Measurements from ENCODE around the gene HNF1A. TPM values are rescaled to one million over a fixed set of nuclear protein-coding genes. Genes with fewer than 3 reads are reported as not detected.

Gene HNF1A
- total and polyA plus RNA-seq, 10 of the 15 experiments (the other 5 are each of a cell fraction or from before 2014, with no cell fraction given): 0.10 TPM; not detected in 9

- TF ChIP-seq BCL11A (IDR thresholded peaks at IDR 0.05; ENCODE audit: low read depth, low read length) (no peak), CBX3 (IDR thresholded peaks at IDR 0.05; ENCODE audit: borderline replicate concordance, low read depth) (no peak), ZZZ3 (IDR thresholded peaks at IDR 0.05; ENCODE audit: control insufficient read depth, insufficient read length, low read depth) (no peak), NBN (IDR thresholded peaks at IDR 0.05) (no peak), TCF7 (IDR thresholded peaks at IDR 0.05; ENCODE audit: borderline replicate concordance) (no peak)
These were observed 38.3 kb upstream of the HNF1A start (continued) for GRCh38 chr12:120940006-120940405.

GRCh38 chr12:120940799-120941198 lies 37.5 kb upstream of the HNF1A start:
- ChIA-PET RAD21 (ENCODE audit: unreplicated experiment) (interaction anchor here (1.2 kb wide), 1 partner anchor 31 kb away, joined by 5 read pairs; no protein-coding TSS in a partner anchor), SMC1A (ENCODE audit: uncharacterized antibody, unreplicated experiment) (interaction anchor here (0.6 to 1.3 kb wide), 3 partner anchors 12 to 294 kb away, joined by 3 read pairs; no protein-coding TSS in a partner anchor)
- no peak for TF ChIP-seq EZH2 (IDR thresholded peaks at IDR 0.05; ENCODE audit: borderline replicate concordance, control insufficient read depth, low read depth, low read length)
- TF ChIP-seq CEBPB (IDR thresholded peaks at IDR 0.05; ENCODE audit: borderline replicate concordance in 1 of 2, low read depth in 2 of 2, low read length in 2 of 2): no peak
- TF ChIP-seq CUX1 (IDR thresholded peaks at IDR 0.05; ENCODE audit: insufficient replicate concordance, low read depth, low read length): no peak
- TF ChIP-seq KLF5 (IDR thresholded peaks at IDR 0.05; ENCODE audit: partially characterized antibody): no peak
- no peak for TF ChIP-seq ZBTB40 (IDR thresholded peaks at IDR 0.05; ENCODE audit: borderline replicate concordance)
- TF ChIP-seq SUPT20H (IDR thresholded peaks at IDR 0.05; ENCODE audit: borderline replicate concordance, control insufficient read depth, low read depth, low read length): no peak
- TF ChIP-seq RAD51 (IDR thresholded peaks at IDR 0.05): no peak
- TF ChIP-seq EGR1 (IDR thresholded peaks at IDR 0.05; ENCODE audit: borderline replicate concordance in 1 of 2, low read depth in 2 of 2, low read length in 2 of 2): no peak

More at GRCh38 chr12:120940799-120941198, 37.5 kb upstream of the HNF1A start:
- Histone ChIP-seq H3K79me2 (ENCODE audit: control insufficient read depth, insufficient read depth, low read length) (no peaks in the 10 kb centered on the region), H3K9ac (ENCODE audit: control insufficient read depth, insufficient read depth, low read length) (no peak overlapping the region), H3K27me3 (replicated peaks in 1 of 2; ENCODE audit: control insufficient read depth in 2 of 2, insufficient read depth in 2 of 2, low read length in 1 of 2) (no peaks in the 10 kb centered on the region; a peak in 1 of 4 replicates), H3K4me3 (no peak overlapping the region), H3K27ac (ENCODE audit: control insufficient read depth, insufficient read depth) (no peak overlapping the region), H4K20me1 (ENCODE audit: control insufficient read depth, insufficient read depth) (no peaks in the 10 kb centered on the region), H3K9me3 (replicated peaks; ENCODE audit: control insufficient read depth, insufficient read depth, low read length) (no peaks in the 10 kb centered on the region; the same call in 2 of the 3 replicates), H3K4me2 (ENCODE audit: control insufficient read depth, insufficient read depth) (no peak overlapping the region), H3K4me1 (ENCODE audit: control insufficient read depth, insufficient read depth, low read length) (no peaks in the 10 kb centered on the region; the same call in 1 of the 2 replicates), H3K36me3 (ENCODE audit: control insufficient read depth in 2 of 2, insufficient read depth in 2 of 2, low read length in 1 of 2) (no peaks in the 10 kb centered on the region), H2AFZ (ENCODE audit: control insufficient read depth, low read depth, low read length) (no peak overlapping the region)
- no peak for FAIRE-seq
- intact Hi-C loops (cut with micrococcal nuclease; ENCODE audit: unreplicated experiment) (no loop called here), in situ Hi-C loops (cut with MboI) (no loop called here)
- 44% methylated on average over 4 of the region's 5 CpGs for WGBS (ENCODE audit: insufficient coverage, insufficient replicate concordance, low lambda C conversion rate, missing lambda C conversion rate)
- CTCF ChIA-PET: interaction anchor here (1.0 to 3.9 kb wide), 3 partner anchors 30 to 40 kb away, joined by 3 to 18 read pairs (median 3); no protein-coding TSS in a partner anchor
- no peak for DNase-seq (ENCODE audit: low read depth, low spot score)
- POLR2A ChIA-PET: interaction anchor here (0.7 kb wide), 1 partner anchor 146 kb away, joined by 3 read pairs; no protein-coding TSS in a partner anchor
- BruUV-seq (replicated peaks): no TSS peak
- ATAC-seq: peak; percentile 73

All from GM12878 (cell line).